NT2/D1 (cell line): ENCODE results near the gene SORBS2.

ENCODE experiments used
- DNase-seq: peaks from one replicate; pipeline ENCODE4 v3.0.0-alpha.2; 2011; ENCODE audit warnings: low read depth, low spot score
- H3K27me3 ChIP-seq: 2 replicates; pipeline ENCODE4 v1.6.0; 2011; ENCODE audit warnings: mild to moderate bottlenecking; ENCODE audit not compliant: insufficient read length, insufficient read depth
- H3K36me3 ChIP-seq: 2 replicates; pipeline ENCODE4 v1.6.1; 2011; ENCODE audit warnings: mild to moderate bottlenecking, low read length, mixed read lengths; ENCODE audit not compliant: insufficient read depth, insufficient read length
- H3K4me1 ChIP-seq: 2 replicates; pipeline ENCODE4 v1.5.1; 2011; ENCODE audit not compliant: insufficient read depth, insufficient read length
- H3K4me3 ChIP-seq: 2 replicates; pipeline ENCODE4 v1.5.1; 2011; ENCODE audit warnings: low read depth; ENCODE audit not compliant: insufficient read length
- H3K9ac ChIP-seq: 2 replicates; pipeline ENCODE4 v1.6.0; 2011; ENCODE audit warnings: low read depth; ENCODE audit not compliant: insufficient read length
- H3K9me3 ChIP-seq: 2 replicates; pipeline ENCODE4 v1.5.1; 2011; ENCODE audit warnings: mild to moderate bottlenecking, low read length; ENCODE audit not compliant: insufficient read depth
- SUZ12 ChIP-seq: IDR thresholded peaks from 2 replicates; pipeline ENCODE4 v1.6.1; 2011; ENCODE audit not compliant: insufficient read length, insufficient read depth; ENCODE audit errors: extremely low read depth
- YY1 ChIP-seq: IDR thresholded peaks from 2 replicates; pipeline ENCODE4 v1.6.1; 2011; ENCODE audit not compliant: insufficient read length, insufficient read depth
- ZNF274 ChIP-seq: IDR thresholded peaks from 2 replicates; pipeline ENCODE4 v1.6.1; 2011; ENCODE audit warnings: mild to moderate bottlenecking, low read depth, low read length

The SORBS2 gene

GRCh38 chr4:185748901-185749390 is 63.0 kb downstream of the SORBS2 start:
- Histone ChIP-seq H3K9ac (no peak overlapping the region), H3K27me3 (no peaks in the 10 kb centered on the region), H3K4me3 (no peak overlapping the region), H3K36me3 (no peaks in the 10 kb centered on the region), H3K9me3 (no peaks in the 10 kb centered on the region), H3K4me1 (no peaks in the 10 kb centered on the region)
- DNase-seq = no peak
- TF ChIP-seq ZNF274 = no peak
- no peak for TF ChIP-seq SUZ12
- no peak for TF ChIP-seq YY1

- Histone ChIP-seq H3K4me3 (no peak overlapping the region), H3K9me3 (no peaks in the 10 kb centered on the region), H3K27me3 (no peaks in the 10 kb centered on the region), H3K4me1 (no peaks in the 10 kb centered on the region), H3K36me3 (no peaks in the 10 kb centered on the region), H3K9ac (no peak overlapping the region)
- TF ChIP-seq YY1 (no peak), SUZ12 (no peak), ZNF274 (no peak)
- no peak for DNase-seq
Measured at GRCh38 chr4:185745891-185746290, 66.1 kb downstream of the SORBS2 start.

- Histone ChIP-seq H3K4me3 (no peak overlapping the region), H3K9me3 (no peaks in the 10 kb centered on the region), H3K36me3 (no peaks in the 10 kb centered on the region), H3K9ac (no peak overlapping the region), H3K4me1 (peaks cover 2% of the 10 kb centered on the region), H3K27me3 (no peaks in the 10 kb centered on the region)
- no peak for TF ChIP-seq YY1
- TF ChIP-seq ZNF274 = no peak
- TF ChIP-seq SUZ12 = no peak
- no peak for DNase-seq
Measured at GRCh38 chr4:185744946-185745345, 67.0 kb downstream of the SORBS2 start.

- DNase-seq = no peak
- Histone ChIP-seq H3K4me1 (peaks cover 2% of the 10 kb centered on the region), H3K9ac (no peak overlapping the region), H3K27me3 (no peaks in the 10 kb centered on the region), H3K36me3 (no peaks in the 10 kb centered on the region), H3K9me3 (no peaks in the 10 kb centered on the region), H3K4me3 (no peak overlapping the region)
- TF ChIP-seq YY1 (no peak), SUZ12 (no peak), ZNF274 (no peak)
Measured at GRCh38 chr4:185744488-185744862, 67.5 kb downstream of the SORBS2 start.

GRCh38 chr4:185743722-185744487 is 68.1 kb downstream of the SORBS2 start:
- no peak for DNase-seq
- Histone ChIP-seq H3K9me3 (no peaks in the 10 kb centered on the region), H3K4me3 (no peak overlapping the region), H3K9ac (no peak overlapping the region), H3K36me3 (no peaks in the 10 kb centered on the region), H3K4me1 (peaks cover 2% of the 10 kb centered on the region), H3K27me3 (no peaks in the 10 kb centered on the region)
- TF ChIP-seq SUZ12 = no peak
- no peak for TF ChIP-seq ZNF274
- no peak for TF ChIP-seq YY1

GRCh38 chr4:185742766-185743165 is 69.2 kb downstream of the SORBS2 start:
- H3K27me3 ChIP-seq = no peaks in the 10 kb centered on the region
- no peaks in the 10 kb centered on the region for H3K9me3 ChIP-seq
- no peak for DNase-seq
- H3K9ac ChIP-seq = no peak overlapping the region
- no peaks in the 10 kb centered on the region for H3K36me3 ChIP-seq
- H3K4me3 ChIP-seq = no peak overlapping the region
- H3K4me1 ChIP-seq = peaks cover 2% of the 10 kb centered on the region
- no peak for TF ChIP-seq YY1

GRCh38 chr4:185741795-185742194 is 70.2 kb downstream of the SORBS2 start:
- TF ChIP-seq SUZ12 (no peak), YY1 (no peak), ZNF274 (no peak)
- no peak overlapping the region for H3K9ac ChIP-seq
- peaks cover 5% of the 10 kb centered on the region for H3K4me1 ChIP-seq
- no peak overlapping the region for H3K4me3 ChIP-seq
- H3K9me3 ChIP-seq = no peaks in the 10 kb centered on the region
- DNase-seq = no peak
- H3K27me3 ChIP-seq = no peaks in the 10 kb centered on the region
- no peaks in the 10 kb centered on the region for H3K36me3 ChIP-seq
